Muscle of leg (tissue), 11 donors: ENCODE data around the gene TBCD. TPM values are rescaled to one million over a fixed set of nuclear protein-coding genes. Genes with fewer than 3 reads are reported as not detected.
"Not testable (repeated sequence)": the region's sequence is repeated elsewhere in the genome, so short reads cannot be mapped to it uniquely, and the experiment has no call there.

Experiments used
- DNase-seq: peaks from one replicate; pipeline ENCODE4 v3.0.0; 2013
- H3K27ac ChIP-seq: one replicate; pipeline ENCODE4 v1.5.1; 2013; ENCODE audit warnings: mild to moderate bottlenecking, low read length, control low read depth
- H3K27me3 ChIP-seq: one replicate; pipeline ENCODE4 v1.6.1; 2013; ENCODE audit warnings: low read length; ENCODE audit not compliant: control insufficient read depth, insufficient read depth
- H3K36me3 ChIP-seq: one replicate; pipeline ENCODE4 v1.6.1; 2013; ENCODE audit warnings: low read length; ENCODE audit not compliant: control insufficient read depth, insufficient read depth
- H3K4me1 ChIP-seq: one replicate; pipeline ENCODE4 v1.6.1; 2013; ENCODE audit warnings: low read length; ENCODE audit not compliant: control insufficient read depth, insufficient read depth
- H3K4me3 ChIP-seq: one replicate; pipeline ENCODE4 v1.5.1; 2013; ENCODE audit warnings: low read length, control low read depth
- H3K9me3 ChIP-seq: replicated peaks from 2 replicates; pipeline ENCODE4 v1.6.1; 2013; ENCODE audit warnings: low read depth, low read length; ENCODE audit not compliant: control insufficient read depth
- WGBS: methylation state at CpG from one replicate; pipeline ENCODE4 v1.1.5; 2013; ENCODE audit warnings: missing lambda C conversion rate; ENCODE audit not compliant: insufficient coverage; 5-methylcytosine and 5-hydroxymethylcytosine counted together
- polyA plus RNA-seq, 8 donors: library from polyadenylated mRNA; unstranded; fragments of 120-200 nt; gene quantifications; one replicate each; pipeline versions ENCODE4 v1.2.1 to v1.2.3, GENCODE V29; 2013; ENCODE audit warnings: inconsistent platforms in 1 of 8, low replicate concordance in 1 of 8; ENCODE audit not compliant: insufficient read length in 8 of 8, insufficient read depth in 1 of 8
- total RNA-seq: library from RNA; stranded (reverse); fragments of 120-200 nt; gene quantifications from one replicate; pipeline ENCODE4 v1.2.4, GENCODE V29; 2013

TBCD gene
- total and polyA plus RNA-seq, 9 donors, result 47.8 to 77.4 (median 62.3) TPM

- Histone ChIP-seq H3K27ac (no peak overlapping the region), H3K27me3 (no peaks in the 10 kb centered on the region), H3K4me3 (no peak overlapping the region), H3K4me1 (peaks cover under 1% of the 10 kb centered on the region), H3K36me3 (no peaks in the 10 kb centered on the region), H3K9me3 (no peaks in the 10 kb centered on the region)
- DNase-seq, result no peak
- no CpG with 5 or more reads among the region's 1 CpG for WGBS
Measured at GRCh38 chr17:82979718-82980117, 227.9 kb downstream of the TBCD start.

- Histone ChIP-seq H3K9me3 (no peaks in the 10 kb centered on the region), H3K27ac (no peak overlapping the region)
- 59% methylated on average over 2 of the region's 9 CpGs for WGBS
Measured at GRCh38 chr17:82980632-82981031, 228.8 kb downstream of the TBCD start.

GRCh38 chr17:82981141-82981730, 229.4 kb downstream of the TBCD start:
- H3K27me3 ChIP-seq, result no peaks in the 10 kb centered on the region
- H3K36me3 ChIP-seq, result no peaks in the 10 kb centered on the region
- H3K27ac ChIP-seq, result no peak overlapping the region
- H3K4me3 ChIP-seq, result no peak overlapping the region
- no peak for DNase-seq
- no peaks in the 10 kb centered on the region for H3K9me3 ChIP-seq
- WGBS, result 88% methylated on average over 14 of the region's 15 CpGs
- peaks cover 7% of the 10 kb centered on the region for H3K4me1 ChIP-seq

More at GRCh38 chr17:82980632-82981031, 228.8 kb downstream of the TBCD start:
- Histone ChIP-seq H3K27me3 (no peaks in the 10 kb centered on the region), H3K4me1 (peaks cover under 1% of the 10 kb centered on the region), H3K4me3 (no peak overlapping the region), H3K36me3 (no peaks in the 10 kb centered on the region)
- DNase-seq, result no peak

GRCh38 chr17:82983510-82984248, 231.8 kb downstream of the TBCD start:
- WGBS, result 90% methylated on average over 27 of the region's 27 CpGs
- peaks cover 7% of the 10 kb centered on the region for H3K4me1 ChIP-seq

GRCh38 chr17:82984249-82984617, 232.4 kb downstream of the TBCD start:
- H3K4me3 ChIP-seq, H3K36me3 ChIP-seq, DNase-seq, H3K4me1 ChIP-seq, H3K27ac ChIP-seq, H3K27me3 ChIP-seq, H3K9me3 ChIP-seq: not testable (repeated sequence)
- 84% methylated on average over 12 of the region's 12 CpGs for WGBS

More at GRCh38 chr17:82983510-82984248, 231.8 kb downstream of the TBCD start:
- H3K36me3 ChIP-seq, result no peaks in the 10 kb centered on the region
- H3K27me3 ChIP-seq, result no peaks in the 10 kb centered on the region
- no peak overlapping the region for H3K27ac ChIP-seq
- DNase-seq, result no peak
- no peaks in the 10 kb centered on the region for H3K9me3 ChIP-seq
- H3K4me3 ChIP-seq, result no peak overlapping the region

- no peaks in the 10 kb centered on the region for H3K36me3 ChIP-seq
Measured at GRCh38 chr17:82984751-82985427, 233.0 kb downstream of the TBCD start.

GRCh38 chr17:82985428-82985805, 233.6 kb downstream of the TBCD start:
- H3K36me3 ChIP-seq, result no peaks in the 10 kb centered on the region
- H3K4me1 ChIP-seq, result peaks cover 7% of the 10 kb centered on the region
- no peaks in the 10 kb centered on the region for H3K9me3 ChIP-seq
- no peak overlapping the region for H3K27ac ChIP-seq
- no peaks in the 10 kb centered on the region for H3K27me3 ChIP-seq
- DNase-seq, result no peak
- no peak overlapping the region for H3K4me3 ChIP-seq
- WGBS, result 52% methylated on average over 5 of the region's 11 CpGs

More at GRCh38 chr17:82984751-82985427, 233.0 kb downstream of the TBCD start:
- WGBS, result 90% methylated on average over 12 of the region's 15 CpGs
- H3K27me3 ChIP-seq, result no peaks in the 10 kb centered on the region
- no peak overlapping the region for H3K4me3 ChIP-seq
- no peaks in the 10 kb centered on the region for H3K9me3 ChIP-seq
- no peak for DNase-seq
- H3K27ac ChIP-seq, result no peak overlapping the region
- peaks cover 7% of the 10 kb centered on the region for H3K4me1 ChIP-seq

GRCh38 chr17:82985973-82986372, 234.1 kb downstream of the TBCD start:
- Histone ChIP-seq H3K4me3 (no peak overlapping the region), H3K27me3 (no peaks in the 10 kb centered on the region), H3K36me3 (no peaks in the 10 kb centered on the region), H3K9me3 (no peaks in the 10 kb centered on the region), H3K4me1 (peaks cover 7% of the 10 kb centered on the region), H3K27ac (no peak overlapping the region)
- DNase-seq, result peak; percentile 49
- WGBS, result 7% methylated on average over 11 of the region's 17 CpGs

- not testable (repeated sequence) for H3K27me3 ChIP-seq, H3K4me1 ChIP-seq, DNase-seq, H3K27ac ChIP-seq, H3K4me3 ChIP-seq, H3K36me3 ChIP-seq, H3K9me3 ChIP-seq
- WGBS, result no CpG with 5 or more reads among the region's 3 CpGs
Measured at GRCh38 chr17:82989051-82989450, 237.2 kb downstream of the TBCD start.

GRCh38 chr17:82989881-82990280, 238.0 kb downstream of the TBCD start:
- Histone ChIP-seq H3K9me3 (peaks cover 10% of the 10 kb centered on the region), H3K27ac (no peak overlapping the region), H3K36me3 (no peaks in the 10 kb centered on the region), H3K27me3 (no peaks in the 10 kb centered on the region), H3K4me3 (no peak overlapping the region), H3K4me1 (peaks cover 7% of the 10 kb centered on the region)
- no peak for DNase-seq
- 100% methylated on average over 1 of the region's 5 CpGs for WGBS
